ENCODE data around the gene GON7.

GON7 gene

DNA sequence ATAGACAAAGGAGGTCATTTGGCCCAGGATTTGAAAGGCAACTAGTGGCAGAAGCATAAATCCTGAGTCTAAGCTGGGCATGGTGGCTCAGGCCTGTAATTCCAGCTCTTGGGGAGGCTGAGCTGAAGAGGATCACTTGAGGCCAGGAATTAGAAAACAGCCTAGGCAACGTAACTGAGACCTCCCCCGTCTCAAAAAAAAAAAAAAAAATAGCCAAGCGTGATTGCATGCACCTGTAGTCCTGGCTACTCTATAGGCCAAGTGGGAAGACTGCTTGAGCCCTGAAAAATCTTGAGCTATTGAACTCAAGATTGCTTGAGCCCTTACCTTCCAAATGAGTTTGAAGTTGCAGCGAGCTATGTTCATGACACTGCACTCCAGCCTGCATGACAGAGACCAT lies 7.8 kb downstream of the GON7 start:
- H3K9me3 ChIP-seq (ENCODE audit: control insufficient read depth, low read length) = no peaks in the 10 kb centered on the region
- H3K4me1 ChIP-seq (ENCODE audit: control insufficient read depth, insufficient read depth, low read depth, low read length) = no peaks in the 10 kb centered on the region
- H2BK15ac ChIP-seq (ENCODE audit: low read depth, poor library complexity, severe bottlenecking) = no peak overlapping the region
- no peak overlapping the region for H3K23ac ChIP-seq (ENCODE audit: low read length in 2 of 2)
- no peak overlapping the region for H4K91ac ChIP-seq (ENCODE audit: low read length)
- no peak overlapping the region for H3K4me3 ChIP-seq (ENCODE audit: insufficient read depth in 1 of 2, low read depth in 1 of 2, low read length in 2 of 2)
- no peak overlapping the region for H4K8ac ChIP-seq (ENCODE audit: low read length)
- no peaks in the 10 kb centered on the region for H3K36me3 ChIP-seq (ENCODE audit: control insufficient read depth in 1 of 2, insufficient read depth in 2 of 2, low read depth in 1 of 2, low read length in 2 of 2)
- no peak for DNase-seq
- WGBS = 96% methylated on average over 4 of the region's 4 CpGs
- no peak overlapping the region for H3K27ac ChIP-seq (ENCODE audit: low read length, poor library complexity, severe bottlenecking)
- H3K4ac ChIP-seq (ENCODE audit: low read depth in 1 of 2, low read length in 2 of 2) = no peak overlapping the region
- no peak overlapping the region for H2BK5ac ChIP-seq (ENCODE audit: low read depth, low read length, poor library complexity, severe bottlenecking)
- H3K79me1 ChIP-seq (replicated peaks; ENCODE audit: low read length, poor library complexity, severe bottlenecking) = peaks cover 16% of the 10 kb centered on the region
- no peaks in the 10 kb centered on the region for H3K27me3 ChIP-seq (ENCODE audit: control insufficient read depth in 1 of 2, insufficient read depth in 1 of 2, low read length in 2 of 2)
- no peak overlapping the region for H3K4me2 ChIP-seq (ENCODE audit: low read length, poor library complexity, severe bottlenecking)
- no peak overlapping the region for H3K9ac ChIP-seq (ENCODE audit: low read length)
- no peak overlapping the region for H2AFZ ChIP-seq (ENCODE audit: low read depth, low read length)
- H2AK5ac ChIP-seq (ENCODE audit: low read length, severe bottlenecking) = no peak overlapping the region
- no peak overlapping the region for H3K14ac ChIP-seq (ENCODE audit: low read length in 2 of 2)
- no peak overlapping the region for H2BK12ac ChIP-seq (ENCODE audit: low read length in 2 of 2)
- no peak overlapping the region for H3K18ac ChIP-seq (ENCODE audit: low read depth in 1 of 2, low read length in 2 of 2)
- H2BK120ac ChIP-seq (ENCODE audit: low read depth, low read length) = no peak overlapping the region

DNA sequence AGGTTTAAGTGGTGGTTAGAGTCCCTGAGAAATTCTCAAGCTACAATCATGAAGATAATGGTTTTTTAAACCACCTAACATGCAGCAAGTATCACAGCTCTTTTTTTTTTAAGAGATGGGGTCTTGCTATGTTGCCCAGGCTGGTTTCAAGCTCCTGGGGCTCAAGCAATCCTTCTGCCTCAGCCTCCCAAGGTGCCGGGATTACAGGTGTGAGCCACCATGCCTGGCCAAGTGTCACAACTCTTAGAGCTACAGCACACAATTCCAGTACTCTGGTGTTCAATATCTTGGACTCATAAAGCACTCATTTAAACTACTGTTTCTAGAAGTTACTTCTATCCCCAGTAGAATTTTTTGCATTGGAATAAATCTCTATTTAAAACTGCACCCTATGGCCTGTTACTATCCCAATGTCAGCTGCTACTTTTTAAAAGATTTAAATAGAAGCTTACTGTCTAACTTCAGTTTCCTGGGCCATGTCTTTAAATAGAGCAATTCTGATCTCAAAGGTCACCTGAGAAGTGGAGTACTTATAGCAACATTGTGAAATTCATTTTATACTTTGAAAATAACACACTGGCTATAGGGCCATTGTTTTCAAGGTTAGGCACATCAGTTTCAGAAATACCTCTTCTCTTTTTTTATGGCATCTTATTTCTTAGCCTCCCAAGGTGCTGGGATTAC lies 11.4 kb downstream of the GON7 start:
- H2AFZ ChIP-seq (ENCODE audit: low read depth, low read length) = no peak overlapping the region

DNA sequence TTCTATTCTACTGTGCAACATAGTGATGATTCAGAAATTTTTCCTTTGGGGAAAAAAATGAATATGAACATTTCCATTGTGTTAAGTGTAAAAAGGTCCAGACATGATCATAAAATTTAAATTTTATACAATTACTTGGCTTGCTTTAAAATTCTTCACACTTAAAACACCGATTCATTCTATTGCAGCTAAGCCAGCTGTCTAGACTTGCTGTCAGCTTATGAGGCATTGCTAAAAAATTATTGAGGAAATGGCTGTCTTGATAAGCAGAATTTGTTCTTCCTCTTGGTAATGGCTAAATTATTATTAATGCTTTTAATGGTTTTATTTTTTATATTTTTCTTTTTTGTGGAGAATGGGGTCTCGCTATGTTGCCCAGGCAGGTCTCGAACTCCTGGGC lies 19.9 kb downstream of the GON7 start:
- no peak overlapping the region for H4K8ac ChIP-seq (ENCODE audit: low read length)
- 100% methylated on average over 1 of the region's 3 CpGs for WGBS
- no peak overlapping the region for H4K91ac ChIP-seq (ENCODE audit: low read length)
- no peaks in the 10 kb centered on the region for H3K9me3 ChIP-seq (ENCODE audit: control insufficient read depth, low read length)
- peaks cover 8 to 37% of the 10 kb centered on the region in 2 experiments for H3K36me3 ChIP-seq (ENCODE audit: control insufficient read depth in 1 of 2, insufficient read depth in 2 of 2, low read depth in 1 of 2, low read length in 2 of 2)
- H2BK120ac ChIP-seq (ENCODE audit: low read depth, low read length) = no peak overlapping the region
- H2BK5ac ChIP-seq (ENCODE audit: low read depth, low read length, poor library complexity, severe bottlenecking) = no peak overlapping the region
- no peak overlapping the region for H3K18ac ChIP-seq (ENCODE audit: low read depth in 1 of 2, low read length in 2 of 2)
- no peak overlapping the region for H3K23ac ChIP-seq (ENCODE audit: low read length in 2 of 2)
- no peak overlapping the region for H3K4ac ChIP-seq (ENCODE audit: low read depth in 1 of 2, low read length in 2 of 2)
- no peak overlapping the region for H2BK12ac ChIP-seq (ENCODE audit: low read length in 2 of 2)
- H3K4me1 ChIP-seq (ENCODE audit: control insufficient read depth, insufficient read depth, low read depth, low read length) = peaks cover 6% of the 10 kb centered on the region
- DNase-seq = no peak
- H3K9ac ChIP-seq (ENCODE audit: low read length) = peak overlapping the region; percentile 29
- H3K4me3 ChIP-seq (ENCODE audit: insufficient read depth in 1 of 2, low read depth in 1 of 2, low read length in 2 of 2) = no peak overlapping the region
- H3K27ac ChIP-seq (ENCODE audit: low read length, poor library complexity, severe bottlenecking) = no peak overlapping the region
- no peak overlapping the region for H2AFZ ChIP-seq (ENCODE audit: low read depth, low read length)
- no peak overlapping the region for H3K4me2 ChIP-seq (ENCODE audit: low read length, poor library complexity, severe bottlenecking)
- H3K27me3 ChIP-seq (ENCODE audit: control insufficient read depth in 1 of 2, insufficient read depth in 1 of 2, low read length in 2 of 2) = no peaks in the 10 kb centered on the region
- peaks cover 23% of the 10 kb centered on the region for H3K79me1 ChIP-seq (replicated peaks; ENCODE audit: low read length, poor library complexity, severe bottlenecking)
- no peak overlapping the region for H2BK15ac ChIP-seq (ENCODE audit: low read depth, poor library complexity, severe bottlenecking)
- H2AK5ac ChIP-seq (ENCODE audit: low read length, severe bottlenecking) = no peak overlapping the region
- H3K14ac ChIP-seq (ENCODE audit: low read length in 2 of 2) = no peak overlapping the region

More for the DNA sequence above, 11.4 kb downstream of the GON7 start:
- Histone ChIP-seq H3K9ac (ENCODE audit: low read length) (no peak overlapping the region), H3K9me3 (ENCODE audit: control insufficient read depth, low read length) (no peaks in the 10 kb centered on the region), H3K18ac (ENCODE audit: low read depth in 1 of 2, low read length in 2 of 2) (no peak overlapping the region), H2BK15ac (ENCODE audit: low read depth, poor library complexity, severe bottlenecking) (no peak overlapping the region), H3K14ac (ENCODE audit: low read length in 2 of 2) (no peak overlapping the region), H4K91ac (ENCODE audit: low read length) (no peak overlapping the region), H3K4me3 (ENCODE audit: insufficient read depth in 1 of 2, low read depth in 1 of 2, low read length in 2 of 2) (no peak overlapping the region), H3K27me3 (ENCODE audit: control insufficient read depth in 1 of 2, insufficient read depth in 1 of 2, low read length in 2 of 2) (no peaks in the 10 kb centered on the region), H3K23ac (ENCODE audit: low read length in 2 of 2) (no peak overlapping the region), H3K4me1 (ENCODE audit: control insufficient read depth, insufficient read depth, low read depth, low read length) (no peaks in the 10 kb centered on the region), H2AK5ac (ENCODE audit: low read length, severe bottlenecking) (no peak overlapping the region), H2BK12ac (ENCODE audit: low read length in 2 of 2) (no peak overlapping the region), H3K36me3 (ENCODE audit: control insufficient read depth in 1 of 2, insufficient read depth in 2 of 2, low read depth in 1 of 2, low read length in 2 of 2) (no peaks in the 10 kb centered on the region), H3K79me1 (replicated peaks; ENCODE audit: low read length, poor library complexity, severe bottlenecking) (peaks cover 16% of the 10 kb centered on the region), H3K4ac (ENCODE audit: low read depth in 1 of 2, low read length in 2 of 2) (no peak overlapping the region), H3K27ac (ENCODE audit: low read length, poor library complexity, severe bottlenecking) (no peak overlapping the region), H2BK120ac (ENCODE audit: low read depth, low read length) (no peak overlapping the region), H2BK5ac (ENCODE audit: low read depth, low read length, poor library complexity, severe bottlenecking) (no peak overlapping the region), H4K8ac (ENCODE audit: low read length) (no peak overlapping the region), H3K4me2 (ENCODE audit: low read length, poor library complexity, severe bottlenecking) (no peak overlapping the region)
- WGBS = 93% methylated on average over 1 of the region's 1 CpG
- DNase-seq = no peak

DNA sequence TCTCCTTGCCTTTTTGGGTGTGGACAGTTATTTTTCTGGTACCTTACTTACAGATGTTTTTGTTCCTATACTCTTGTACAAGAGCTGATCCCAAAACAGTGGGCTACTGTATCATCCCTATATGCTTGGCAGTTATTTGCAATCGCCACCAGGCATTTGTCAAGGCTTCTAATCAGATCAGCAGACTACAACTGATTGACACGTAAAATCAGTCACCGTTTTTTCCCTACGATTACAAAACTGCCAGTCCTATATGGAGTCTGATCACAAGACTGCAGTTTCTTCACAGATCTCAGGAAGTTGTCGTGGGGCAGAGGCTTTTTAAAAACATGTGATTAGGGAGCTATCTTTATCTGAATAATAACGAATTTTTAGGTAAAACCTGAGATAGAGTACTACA lies 20.4 kb downstream of the GON7 start:
- H3K27ac ChIP-seq (ENCODE audit: low read length, poor library complexity, severe bottlenecking) = no peak overlapping the region
- WGBS = 98% methylated on average over 6 of the region's 6 CpGs
- no peak overlapping the region for H3K4me2 ChIP-seq (ENCODE audit: low read length, poor library complexity, severe bottlenecking)
- no peak overlapping the region for H3K4ac ChIP-seq (ENCODE audit: low read depth in 1 of 2, low read length in 2 of 2)
- no peaks in the 10 kb centered on the region for H3K27me3 ChIP-seq (ENCODE audit: control insufficient read depth in 1 of 2, insufficient read depth in 1 of 2, low read length in 2 of 2)
- no peak overlapping the region for H4K8ac ChIP-seq (ENCODE audit: low read length)
- no peak overlapping the region for H2AK5ac ChIP-seq (ENCODE audit: low read length, severe bottlenecking)
- H4K91ac ChIP-seq (ENCODE audit: low read length) = no peak overlapping the region
- no peak overlapping the region for H2BK5ac ChIP-seq (ENCODE audit: low read depth, low read length, poor library complexity, severe bottlenecking)
- no peak overlapping the region for H3K18ac ChIP-seq (ENCODE audit: low read depth in 1 of 2, low read length in 2 of 2)
- no peak overlapping the region for H2AFZ ChIP-seq (ENCODE audit: low read depth, low read length)
- no peak overlapping the region for H2BK120ac ChIP-seq (ENCODE audit: low read depth, low read length)
- no peak overlapping the region for H3K23ac ChIP-seq (ENCODE audit: low read length in 2 of 2)
- H3K9ac ChIP-seq (ENCODE audit: low read length) = peak overlapping the region; percentile 29
- H3K36me3 ChIP-seq (ENCODE audit: control insufficient read depth in 1 of 2, insufficient read depth in 2 of 2, low read depth in 1 of 2, low read length in 2 of 2) = peaks cover 11 to 42% of the 10 kb centered on the region in 2 experiments
- peaks cover 23% of the 10 kb centered on the region for H3K79me1 ChIP-seq (replicated peaks; ENCODE audit: low read length, poor library complexity, severe bottlenecking)
- H3K4me3 ChIP-seq (ENCODE audit: insufficient read depth in 1 of 2, low read depth in 1 of 2, low read length in 2 of 2) = no peak overlapping the region
- no peak overlapping the region for H3K14ac ChIP-seq (ENCODE audit: low read length in 2 of 2)
- DNase-seq = peak; percentile 10
- H2BK12ac ChIP-seq (ENCODE audit: low read length in 2 of 2) = no peak overlapping the region
- H3K4me1 ChIP-seq (ENCODE audit: control insufficient read depth, insufficient read depth, low read depth, low read length) = peaks cover 6% of the 10 kb centered on the region
- H2BK15ac ChIP-seq (ENCODE audit: low read depth, poor library complexity, severe bottlenecking) = no peak overlapping the region
- no peaks in the 10 kb centered on the region for H3K9me3 ChIP-seq (ENCODE audit: control insufficient read depth, low read length)

Measured in mesenchymal stem cell (in vitro differentiated cells and primary cell).